Spleen (tissue), 7 donors: Measurements from ENCODE around the gene EBLN2.

Source experiments
- CTCF ChIP-seq, 11 experiments: fragments of 200-600 bp in 7 of 11; fragments of 450-650 bp in 4 of 11; sonication (generic) in 4 of 11; IDR thresholded peaks in 8 of 11; conservative IDR thresholded peaks in 3 of 11; 1 replicate in 7 of 11; 2 replicates in 4 of 11; pipeline versions ENCODE4 v1.4.0 to v1.8.0; 2016 to 2021; ENCODE audit warnings: antibody characterized with exemption in 11 of 11, inconsistent platforms in 4 of 11, mild to moderate bottlenecking in 1 of 11
- POLR2A ChIP-seq, 3 donors: fragments of 450-650 bp; IDR thresholded peaks; one replicate each; pipeline ENCODE4 v1.5.1; 2017; ENCODE audit warnings: antibody characterized with exemption in 3 of 3, mild to moderate bottlenecking in 1 of 3
- POLR2AphosphoS5 ChIP-seq, 3 donors: sonication (generic); formaldehyde crosslinking; IDR thresholded peaks; one replicate each; pipeline ENCODE4 v1.5.1; 2017; ENCODE audit warnings: antibody characterized with exemption in 3 of 3
- donor health status: DM: no; HTN: no; CAD: no; lungs with moderate emphysema.
- donor health status: DM: no; HTN: no; CAD: no.
- donor health status: DM: no; HTN: no; CAD: no.

- no peak for TF ChIP-seq POLR2A (IDR thresholded peaks at IDR 0.05)
- TF ChIP-seq CTCF (IDR thresholded peaks at IDR 0.05 in 8 of 11, conservative IDR thresholded peaks at IDR 0.05 in 3 of 11): no peak
- no peak for TF ChIP-seq POLR2AphosphoS5 (IDR thresholded peaks at IDR 0.05)
Observed at GRCh38 chr3:73026760-73027113, 34.7 kb upstream of the EBLN2 start.
